WTC11 (cell line): ENCODE data around the gene RREB1.

Source experiments
- JUN ChIP-seq: sonication (generic); formaldehyde crosslinking; IDR thresholded peaks from 2 replicates; pipeline ENCODE4 v1.8.0; 2023; ENCODE audit warnings: mild to moderate bottlenecking, missing genetic modification reagents
- MXD4 ChIP-seq: fragments of 250-450 bp; sonication (Bioruptor Pico); IDR thresholded peaks from 2 replicates; pipeline ENCODE4 v1.8.0; 2021; ENCODE audit warnings: mild to moderate bottlenecking, moderate library complexity, borderline replicate concordance
- NFE2L1 ChIP-seq: sonication (generic); formaldehyde crosslinking; IDR thresholded peaks from 2 replicates; pipeline ENCODE4 v1.8.1; 2023; ENCODE audit warnings: missing genetic modification reagents
- NR2C2 ChIP-seq: sonication (generic); formaldehyde crosslinking; IDR thresholded peaks from 2 replicates; pipeline ENCODE4 v1.8.0; 2022; ENCODE audit warnings: mild to moderate bottlenecking, missing genetic modification reagents
- NR3C1 ChIP-seq: sonication (generic); formaldehyde crosslinking; conservative IDR thresholded peaks from 2 replicates; pipeline ENCODE4 v1.8.1; 2023; ENCODE audit warnings: low read depth, mild to moderate bottlenecking, missing genetic modification reagents
- SP1 ChIP-seq: sonication (generic); formaldehyde crosslinking; conservative IDR thresholded peaks from 2 replicates; pipeline ENCODE4 v1.8.1; 2022; ENCODE audit warnings: missing genetic modification reagents
- TEAD4 ChIP-seq: sonication (generic); formaldehyde crosslinking; IDR thresholded peaks from 2 replicates; pipeline ENCODE4 v1.8.0; 2022; ENCODE audit warnings: mild to moderate bottlenecking, missing genetic modification reagents
- ZNF232 ChIP-seq: sonication (generic); formaldehyde crosslinking; IDR thresholded peaks from 2 replicates; pipeline ENCODE4 v1.8.0; 2022; ENCODE audit warnings: mild to moderate bottlenecking, missing genetic modification reagents
- TF ChIP-seq, protein P1 (sequence below): fragments of 200-600 bp; IDR thresholded peaks from 2 replicates; pipeline ENCODE4 v1.8.0; 2022; ENCODE audit warnings: antibody characterized with exemption
- TF ChIP-seq, protein P2 (sequence below): sonication (generic); formaldehyde crosslinking; IDR thresholded peaks from 2 replicates; pipeline ENCODE4 v1.8.1; 2023; ENCODE audit warnings: mild to moderate bottlenecking, missing genetic modification reagents, borderline replicate concordance
- TF ChIP-seq, protein P3 (sequence below): sonication (generic); formaldehyde crosslinking; conservative IDR thresholded peaks from 2 replicates; pipeline ENCODE4 v1.8.1; 2022; ENCODE audit warnings: mild to moderate bottlenecking, missing genetic modification reagents
- TF ChIP-seq, protein P4 (sequence below): sonication (generic); formaldehyde crosslinking; IDR thresholded peaks from 2 replicates; pipeline ENCODE4 v1.8.0; 2022; ENCODE audit warnings: mild to moderate bottlenecking, missing genetic modification reagents
- TF ChIP-seq, protein P5 (sequence below): sonication (generic); formaldehyde crosslinking; IDR thresholded peaks from 2 replicates; pipeline ENCODE4 v1.8.0; 2022; ENCODE audit warnings: mild to moderate bottlenecking, missing genetic modification reagents
- TF ChIP-seq, protein P6 (sequence below): sonication (generic); formaldehyde crosslinking; IDR thresholded peaks from 2 replicates; pipeline ENCODE4 v1.8.1; 2023; ENCODE audit warnings: mild to moderate bottlenecking, missing genetic modification reagents, moderate library complexity

DNA sequence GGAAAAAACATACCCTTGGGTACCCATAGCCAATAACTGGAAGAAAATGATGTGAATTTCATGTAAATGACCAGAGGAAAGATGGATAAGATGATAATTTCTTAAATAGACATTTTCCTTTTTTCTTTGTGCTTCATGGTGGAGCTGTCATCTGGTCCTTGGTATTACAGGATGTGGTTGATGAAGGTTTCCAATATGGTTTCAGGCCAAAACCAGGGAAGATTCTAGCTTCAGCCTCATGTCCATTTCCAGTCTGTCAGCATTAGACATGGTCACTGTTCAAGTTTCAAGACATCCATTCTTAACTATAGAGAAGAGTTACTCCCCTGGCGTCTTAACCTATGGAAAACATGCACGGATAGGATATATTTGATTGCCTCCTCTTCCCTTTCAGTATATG lies 141.6 kb downstream of the RREB1 start:
- TF ChIP-seq, protein P1, sequence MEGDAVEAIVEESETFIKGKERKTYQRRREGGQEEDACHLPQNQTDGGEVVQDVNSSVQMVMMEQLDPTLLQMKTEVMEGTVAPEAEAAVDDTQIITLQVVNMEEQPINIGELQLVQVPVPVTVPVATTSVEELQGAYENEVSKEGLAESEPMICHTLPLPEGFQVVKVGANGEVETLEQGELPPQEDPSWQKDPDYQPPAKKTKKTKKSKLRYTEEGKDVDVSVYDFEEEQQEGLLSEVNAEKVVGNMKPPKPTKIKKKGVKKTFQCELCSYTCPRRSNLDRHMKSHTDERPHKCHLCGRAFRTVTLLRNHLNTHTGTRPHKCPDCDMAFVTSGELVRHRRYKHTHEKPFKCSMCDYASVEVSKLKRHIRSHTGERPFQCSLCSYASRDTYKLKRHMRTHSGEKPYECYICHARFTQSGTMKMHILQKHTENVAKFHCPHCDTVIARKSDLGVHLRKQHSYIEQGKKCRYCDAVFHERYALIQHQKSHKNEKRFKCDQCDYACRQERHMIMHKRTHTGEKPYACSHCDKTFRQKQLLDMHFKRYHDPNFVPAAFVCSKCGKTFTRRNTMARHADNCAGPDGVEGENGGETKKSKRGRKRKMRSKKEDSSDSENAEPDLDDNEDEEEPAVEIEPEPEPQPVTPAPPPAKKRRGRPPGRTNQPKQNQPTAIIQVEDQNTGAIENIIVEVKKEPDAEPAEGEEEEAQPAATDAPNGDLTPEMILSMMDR: no peak
- TF ChIP-seq TEAD4 (CRISPR knock-in tag) (no peak), NR2C2 (CRISPR knock-in tag) (no peak), NR3C1 (CRISPR knock-in tag) (no peak), ZNF232 (CRISPR knock-in tag) (no peak), MXD4 (no peak), JUN (CRISPR knock-in tag) (no peak), SP1 (no peak), NFE2L1 (CRISPR knock-in tag) (no peak)
- TF ChIP-seq, protein P2, sequence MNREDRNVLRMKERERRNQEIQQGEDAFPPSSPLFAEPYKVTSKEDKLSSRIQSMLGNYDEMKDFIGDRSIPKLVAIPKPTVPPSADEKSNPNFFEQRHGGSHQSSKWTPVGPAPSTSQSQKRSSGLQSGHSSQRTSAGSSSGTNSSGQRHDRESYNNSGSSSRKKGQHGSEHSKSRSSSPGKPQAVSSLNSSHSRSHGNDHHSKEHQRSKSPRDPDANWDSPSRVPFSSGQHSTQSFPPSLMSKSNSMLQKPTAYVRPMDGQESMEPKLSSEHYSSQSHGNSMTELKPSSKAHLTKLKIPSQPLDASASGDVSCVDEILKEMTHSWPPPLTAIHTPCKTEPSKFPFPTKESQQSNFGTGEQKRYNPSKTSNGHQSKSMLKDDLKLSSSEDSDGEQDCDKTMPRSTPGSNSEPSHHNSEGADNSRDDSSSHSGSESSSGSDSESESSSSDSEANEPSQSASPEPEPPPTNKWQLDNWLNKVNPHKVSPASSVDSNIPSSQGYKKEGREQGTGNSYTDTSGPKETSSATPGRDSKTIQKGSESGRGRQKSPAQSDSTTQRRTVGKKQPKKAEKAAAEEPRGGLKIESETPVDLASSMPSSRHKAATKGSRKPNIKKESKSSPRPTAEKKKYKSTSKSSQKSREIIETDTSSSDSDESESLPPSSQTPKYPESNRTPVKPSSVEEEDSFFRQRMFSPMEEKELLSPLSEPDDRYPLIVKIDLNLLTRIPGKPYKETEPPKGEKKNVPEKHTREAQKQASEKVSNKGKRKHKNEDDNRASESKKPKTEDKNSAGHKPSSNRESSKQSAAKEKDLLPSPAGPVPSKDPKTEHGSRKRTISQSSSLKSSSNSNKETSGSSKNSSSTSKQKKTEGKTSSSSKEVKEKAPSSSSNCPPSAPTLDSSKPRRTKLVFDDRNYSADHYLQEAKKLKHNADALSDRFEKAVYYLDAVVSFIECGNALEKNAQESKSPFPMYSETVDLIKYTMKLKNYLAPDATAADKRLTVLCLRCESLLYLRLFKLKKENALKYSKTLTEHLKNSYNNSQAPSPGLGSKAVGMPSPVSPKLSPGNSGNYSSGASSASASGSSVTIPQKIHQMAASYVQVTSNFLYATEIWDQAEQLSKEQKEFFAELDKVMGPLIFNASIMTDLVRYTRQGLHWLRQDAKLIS: no peak
- TF ChIP-seq, protein P3, sequence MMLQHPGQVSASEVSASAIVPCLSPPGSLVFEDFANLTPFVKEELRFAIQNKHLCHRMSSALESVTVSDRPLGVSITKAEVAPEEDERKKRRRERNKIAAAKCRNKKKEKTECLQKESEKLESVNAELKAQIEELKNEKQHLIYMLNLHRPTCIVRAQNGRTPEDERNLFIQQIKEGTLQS (CRISPR knock-in tag): no peak
- TF ChIP-seq, protein P4, sequence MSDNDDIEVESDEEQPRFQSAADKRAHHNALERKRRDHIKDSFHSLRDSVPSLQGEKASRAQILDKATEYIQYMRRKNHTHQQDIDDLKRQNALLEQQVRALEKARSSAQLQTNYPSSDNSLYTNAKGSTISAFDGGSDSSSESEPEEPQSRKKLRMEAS (CRISPR knock-in tag): no peak
- TF ChIP-seq, protein P5, sequence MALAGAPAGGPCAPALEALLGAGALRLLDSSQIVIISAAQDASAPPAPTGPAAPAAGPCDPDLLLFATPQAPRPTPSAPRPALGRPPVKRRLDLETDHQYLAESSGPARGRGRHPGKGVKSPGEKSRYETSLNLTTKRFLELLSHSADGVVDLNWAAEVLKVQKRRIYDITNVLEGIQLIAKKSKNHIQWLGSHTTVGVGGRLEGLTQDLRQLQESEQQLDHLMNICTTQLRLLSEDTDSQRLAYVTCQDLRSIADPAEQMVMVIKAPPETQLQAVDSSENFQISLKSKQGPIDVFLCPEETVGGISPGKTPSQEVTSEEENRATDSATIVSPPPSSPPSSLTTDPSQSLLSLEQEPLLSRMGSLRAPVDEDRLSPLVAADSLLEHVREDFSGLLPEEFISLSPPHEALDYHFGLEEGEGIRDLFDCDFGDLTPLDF (CRISPR knock-in tag): no peak
- TF ChIP-seq, protein P6, sequence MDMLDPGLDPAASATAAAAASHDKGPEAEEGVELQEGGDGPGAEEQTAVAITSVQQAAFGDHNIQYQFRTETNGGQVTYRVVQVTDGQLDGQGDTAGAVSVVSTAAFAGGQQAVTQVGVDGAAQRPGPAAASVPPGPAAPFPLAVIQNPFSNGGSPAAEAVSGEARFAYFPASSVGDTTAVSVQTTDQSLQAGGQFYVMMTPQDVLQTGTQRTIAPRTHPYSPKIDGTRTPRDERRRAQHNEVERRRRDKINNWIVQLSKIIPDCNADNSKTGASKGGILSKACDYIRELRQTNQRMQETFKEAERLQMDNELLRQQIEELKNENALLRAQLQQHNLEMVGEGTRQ (CRISPR knock-in tag): no peak
